Medulla oblongata (tissue), 1 donor: ENCODE results near the gene UGT1A10.

Experiments used
- DNase-seq: peaks from one replicate; pipeline ENCODE4 v3.0.0-alpha.2; 2015; ENCODE audit errors: extremely low spot score

UGT1A10 gene

DNA sequence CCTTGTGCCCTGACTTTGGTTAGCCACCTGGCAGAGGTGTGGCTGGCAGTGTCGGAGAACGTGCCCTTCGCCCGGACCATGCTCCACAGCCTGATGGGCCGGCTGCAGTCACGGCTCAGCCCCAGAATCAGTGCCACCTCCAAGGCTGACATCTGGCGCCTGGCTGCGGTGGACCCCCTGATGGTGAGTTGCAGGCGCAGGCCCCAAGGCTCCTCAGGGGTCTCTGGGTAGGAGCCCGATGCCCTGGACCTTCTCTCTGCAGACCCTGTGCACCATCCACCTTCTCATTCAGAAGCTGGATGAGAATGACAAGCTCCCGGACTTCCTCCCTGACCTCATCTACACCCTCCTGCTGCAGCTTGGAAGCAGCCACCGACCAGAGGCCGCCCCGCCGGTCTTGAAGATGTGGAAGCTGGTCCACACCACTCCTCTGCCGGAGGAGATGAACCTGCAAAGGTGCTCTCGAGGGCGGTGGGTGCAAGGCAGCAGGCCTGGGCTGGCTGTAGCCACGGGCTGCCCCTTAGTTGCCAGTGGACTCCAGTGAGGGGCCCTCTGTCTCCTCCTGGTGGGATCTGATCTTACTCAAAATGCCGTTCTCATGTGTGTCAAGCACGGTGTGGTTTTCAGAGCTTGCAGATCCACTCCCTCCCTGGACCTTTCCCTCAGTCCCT lies 186.0 kb downstream of the UGT1A10 start:
- DNase-seq, result no peak
